HL-60/S4 (cell line): ENCODE measurements around the gene BCL7B.
"Not testable (repeated sequence)": the region's sequence is repeated elsewhere in the genome, so short reads cannot be mapped to it uniquely, and the experiment has no call there.

Experiments used
- in situ Hi-C: fragments of 300-500 bp; cut with MboI; formaldehyde crosslinking; loops from 2 replicates; pipeline ENCODE4 v1.14.3; 2022; ENCODE audit warnings: low sequenced_read_pairs

The BCL7B gene

GRCh38 chr7:73573276-73573675 is 15.8 kb upstream of the BCL7B start:
- in situ Hi-C loops = no loop called here

- in situ Hi-C loops = no loop called here
Measured at GRCh38 chr7:73572767-73573186, 15.3 kb upstream of the BCL7B start.

- in situ Hi-C loops = no loop called here
Measured at GRCh38 chr7:73570977-73571376, 13.5 kb upstream of the BCL7B start.

- in situ Hi-C loops = no loop called here
Measured at GRCh38 chr7:73570521-73570920, 13.0 kb upstream of the BCL7B start.

- in situ Hi-C loops = no loop called here
Measured at GRCh38 chr7:73569042-73569608, 11.6 kb upstream of the BCL7B start.

- in situ Hi-C loops = no loop called here
Measured at GRCh38 chr7:73567846-73568685, 10.6 kb upstream of the BCL7B start.

- in situ Hi-C loops = no loop called here
Measured at GRCh38 chr7:73567140-73567539, 9.7 kb upstream of the BCL7B start.

GRCh38 chr7:73566431-73566830 is 8.9 kb upstream of the BCL7B start:
- in situ Hi-C loops = not testable (repeated sequence)

GRCh38 chr7:73565675-73566340 is 8.3 kb upstream of the BCL7B start:
- in situ Hi-C loops = no loop called here

GRCh38 chr7:73560109-73560835 is 2.8 kb upstream of the BCL7B start:
- in situ Hi-C loops = no loop called here

- in situ Hi-C loops = no loop called here
Measured at GRCh38 chr7:73557108-73557396, 438 bp downstream of the BCL7B start.

- in situ Hi-C loops = no loop called here
Measured at GRCh38 chr7:73556208-73557107, 1.0 kb downstream of the BCL7B start.

GRCh38 chr7:73555411-73555982 is 2.0 kb downstream of the BCL7B start:
- in situ Hi-C loops = no loop called here

GRCh38 chr7:73550093-73550492 is 7.4 kb downstream of the BCL7B start:
- in situ Hi-C loops = not testable (repeated sequence)

GRCh38 chr7:73549176-73549575 is 8.3 kb downstream of the BCL7B start:
- in situ Hi-C loops = no loop called here

- in situ Hi-C loops = no loop called here
Measured at GRCh38 chr7:73547841-73548240, 9.6 kb downstream of the BCL7B start.

GRCh38 chr7:73544678-73545077 is 12.8 kb downstream of the BCL7B start:
- in situ Hi-C loops = no loop called here

GRCh38 chr7:73541722-73542121 is 15.8 kb downstream of the BCL7B start:
- in situ Hi-C loops = no loop called here

- in situ Hi-C loops = no loop called here
Measured at GRCh38 chr7:73539709-73540108, 17.8 kb downstream of the BCL7B start.

- in situ Hi-C loops = not testable (repeated sequence)
Measured at GRCh38 chr7:73538510-73538909, 19.0 kb downstream of the BCL7B start.
